PC-3 (cell line): ENCODE data around the gene GSG1L.

ENCODE experiments used
- EZH2 ChIP-seq: fragments of 300-600 bp; sonication (generic); IDR thresholded peaks from one replicate; pipeline ENCODE4 v1.6.1; 2017; ENCODE audit warnings: antibody characterized with exemption, mild to moderate bottlenecking, low read length; ENCODE audit not compliant: unreplicated experiment
- EZH2phosphoT487 ChIP-seq: fragments of 300-600 bp; sonication (generic); IDR thresholded peaks from 2 replicates; pipeline ENCODE4 v1.6.1; 2018; ENCODE audit warnings: mild to moderate bottlenecking, antibody characterized with exemption, low read length, borderline replicate concordance
- TF ChIP-seq, protein P1 (sequence below): fragments of 300-600 bp; sonication (generic); conservative IDR thresholded peaks from 2 replicates; pipeline ENCODE4 v1.5.1; 2017; ENCODE audit warnings: antibody characterized with exemption, low read depth, mild to moderate bottlenecking, low read length

DNA sequence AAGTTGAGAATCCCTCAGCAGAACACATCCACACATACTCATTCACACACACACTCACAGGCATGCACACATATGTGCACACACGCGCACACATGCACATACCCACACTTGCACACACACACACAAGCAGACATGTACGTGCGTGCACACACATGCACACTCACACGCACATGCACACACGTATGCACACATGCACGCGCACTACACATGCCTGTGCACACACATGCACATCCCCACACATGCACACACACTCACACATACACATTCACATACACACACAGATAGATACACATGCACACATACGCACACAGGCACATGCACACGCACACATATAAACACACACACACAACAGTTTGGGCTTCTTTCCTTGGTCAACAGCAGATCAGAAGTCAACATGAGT lies 24.0 kb downstream of the GSG1L start:
- TF ChIP-seq, protein P1, sequence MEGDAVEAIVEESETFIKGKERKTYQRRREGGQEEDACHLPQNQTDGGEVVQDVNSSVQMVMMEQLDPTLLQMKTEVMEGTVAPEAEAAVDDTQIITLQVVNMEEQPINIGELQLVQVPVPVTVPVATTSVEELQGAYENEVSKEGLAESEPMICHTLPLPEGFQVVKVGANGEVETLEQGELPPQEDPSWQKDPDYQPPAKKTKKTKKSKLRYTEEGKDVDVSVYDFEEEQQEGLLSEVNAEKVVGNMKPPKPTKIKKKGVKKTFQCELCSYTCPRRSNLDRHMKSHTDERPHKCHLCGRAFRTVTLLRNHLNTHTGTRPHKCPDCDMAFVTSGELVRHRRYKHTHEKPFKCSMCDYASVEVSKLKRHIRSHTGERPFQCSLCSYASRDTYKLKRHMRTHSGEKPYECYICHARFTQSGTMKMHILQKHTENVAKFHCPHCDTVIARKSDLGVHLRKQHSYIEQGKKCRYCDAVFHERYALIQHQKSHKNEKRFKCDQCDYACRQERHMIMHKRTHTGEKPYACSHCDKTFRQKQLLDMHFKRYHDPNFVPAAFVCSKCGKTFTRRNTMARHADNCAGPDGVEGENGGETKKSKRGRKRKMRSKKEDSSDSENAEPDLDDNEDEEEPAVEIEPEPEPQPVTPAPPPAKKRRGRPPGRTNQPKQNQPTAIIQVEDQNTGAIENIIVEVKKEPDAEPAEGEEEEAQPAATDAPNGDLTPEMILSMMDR, result no peak
- no peak for TF ChIP-seq EZH2
- TF ChIP-seq EZH2phosphoT487, result no peak
